H9 (cell line): ENCODE data around the gene LNP1. TPM values are rescaled to one million over a fixed set of nuclear protein-coding genes. Genes with fewer than 3 reads are reported as not detected.

Experiments used
- DNase-seq: peaks from one replicate; pipeline ENCODE4 v3.0.0-alpha.2; 2017
- H2AFZ ChIP-seq: one replicate; pipeline ENCODE4 v1.6.1; 2013; ENCODE audit warnings: mild to moderate bottlenecking, low read length, control low read depth, moderate library complexity
- H2AK5ac ChIP-seq: 2 replicates; pipeline ENCODE4 v1.6.1; 2013; ENCODE audit warnings: low read length, control low read depth, mixed read lengths; ENCODE audit not compliant: insufficient read length
- H2BK120ac ChIP-seq: one replicate; pipeline ENCODE4 v1.6.1; 2013; ENCODE audit warnings: low read depth, mild to moderate bottlenecking, low read length, control low read depth, inconsistent platforms; ENCODE audit not compliant: poor library complexity, severe bottlenecking
- H2BK12ac ChIP-seq: 2 replicates; pipeline ENCODE4 v1.6.1; 2013; ENCODE audit warnings: low read length, control low read depth, mixed read lengths, low read depth; ENCODE audit not compliant: insufficient read length
- H2BK15ac ChIP-seq: 2 replicates; pipeline ENCODE4 v1.6.1; 2013; ENCODE audit warnings: low read depth, low read length, control low read depth
- H2BK20ac ChIP-seq: one replicate; pipeline ENCODE4 v1.6.1; 2013; ENCODE audit warnings: low read depth, mild to moderate bottlenecking, low read length, control low read depth, inconsistent platforms; ENCODE audit not compliant: poor library complexity, severe bottlenecking
- H2BK5ac ChIP-seq: 2 replicates; pipeline ENCODE4 v1.6.1; 2013; ENCODE audit warnings: low read length, control low read depth, mixed read lengths; ENCODE audit not compliant: insufficient read length
- H3K14ac ChIP-seq: 2 replicates; pipeline ENCODE4 v1.6.1; 2013; ENCODE audit warnings: low read length, control low read depth; ENCODE audit not compliant: insufficient read depth
- H3K18ac ChIP-seq: 2 replicates; pipeline ENCODE4 v1.6.1; 2013; ENCODE audit warnings: low read depth, mild to moderate bottlenecking, mixed read lengths, low read length, control low read depth; ENCODE audit not compliant: insufficient read length
- H3K23ac ChIP-seq: 2 replicates; pipeline ENCODE4 v1.6.1; 2013; ENCODE audit warnings: low read length, control low read depth, mixed read lengths, low read depth; ENCODE audit not compliant: insufficient read length
- H3K23me2 ChIP-seq: 2 replicates; pipeline ENCODE4 v1.6.1; 2013; ENCODE audit warnings: low read depth, mild to moderate bottlenecking, mixed read lengths, low read length, control low read depth; ENCODE audit not compliant: insufficient read length, poor library complexity, severe bottlenecking
- H3K27ac ChIP-seq: 2 replicates; pipeline ENCODE4 v1.5.1; 2013; ENCODE audit warnings: low read length, control low read depth, mixed read lengths, low read depth; ENCODE audit not compliant: insufficient read length
- H3K27me3 ChIP-seq: 2 replicates; pipeline ENCODE4 v1.6.1; 2013; ENCODE audit warnings: low read length, control low read depth, inconsistent platforms; ENCODE audit not compliant: insufficient read depth
- H3K4ac ChIP-seq: 2 replicates; pipeline ENCODE4 v1.6.1; 2013; ENCODE audit warnings: low read depth, mild to moderate bottlenecking, control low read depth, inconsistent platforms, low read length, moderate library complexity
- H3K4me1 ChIP-seq: 2 replicates; pipeline ENCODE4 v1.6.1; 2013; ENCODE audit warnings: low read length, control low read depth, inconsistent platforms; ENCODE audit not compliant: insufficient read depth
- H3K4me2 ChIP-seq: 2 replicates; pipeline ENCODE4 v1.6.1; 2013; ENCODE audit warnings: low read length, control low read depth, mixed read lengths; ENCODE audit not compliant: insufficient read length, insufficient read depth
- H3K56ac ChIP-seq: 2 replicates; pipeline ENCODE4 v1.6.1; 2013; ENCODE audit warnings: low read depth, mild to moderate bottlenecking, mixed read lengths, low read length, control low read depth; ENCODE audit not compliant: insufficient read length
- H3K79me1 ChIP-seq: 2 replicates; pipeline ENCODE4 v1.6.1; 2013; ENCODE audit warnings: low read depth, mild to moderate bottlenecking, moderate library complexity, low read length, control low read depth, inconsistent platforms; ENCODE audit not compliant: insufficient read depth, poor library complexity, severe bottlenecking
- H3K79me2 ChIP-seq: 2 replicates; pipeline ENCODE4 v1.6.1; 2013; ENCODE audit warnings: low read length, control low read depth, inconsistent platforms; ENCODE audit not compliant: insufficient read depth
- H3K9ac ChIP-seq: 2 replicates; pipeline ENCODE4 v1.6.1; 2013; ENCODE audit warnings: low read length, control low read depth, mixed read lengths; ENCODE audit not compliant: insufficient read length; ENCODE audit errors: extremely low read depth
- H3K9me3 ChIP-seq: one replicate; pipeline ENCODE4 v1.6.1; 2013; ENCODE audit warnings: low read depth, low read length, inconsistent platforms; ENCODE audit not compliant: control insufficient read depth
- H3T11ph ChIP-seq: one replicate; pipeline ENCODE4 v1.6.1; 2013; ENCODE audit warnings: mild to moderate bottlenecking, low read length, control low read depth, inconsistent platforms
- H4K20me1 ChIP-seq: one replicate; pipeline ENCODE4 v1.6.1; 2013; ENCODE audit not compliant: control insufficient read depth, insufficient read length, insufficient read depth
- H4K5ac ChIP-seq: 2 replicates; pipeline ENCODE4 v1.6.1; 2013; ENCODE audit warnings: low read depth, mild to moderate bottlenecking, mixed read lengths, low read length, control low read depth; ENCODE audit not compliant: insufficient read length
- H4K8ac ChIP-seq: replicated peaks from 2 replicates; pipeline ENCODE4 v1.6.1; 2013; ENCODE audit warnings: low read length, control low read depth, mixed read lengths, low read depth; ENCODE audit not compliant: insufficient read length
- H4K91ac ChIP-seq: 2 replicates; pipeline ENCODE4 v1.6.1; 2013; ENCODE audit warnings: low read depth, mild to moderate bottlenecking, moderate library complexity, mixed read lengths, low read length, control low read depth; ENCODE audit not compliant: insufficient read length
- H3K27ac Mint-ChIP-seq, 3 experiments: 2 replicates in 2 of 3; 3 replicates in 1 of 3; pipeline ENCODE4 v1.8.0; 2020 to 2021; ENCODE audit warnings: mixed read lengths in 3 of 3, mild to moderate bottlenecking in 1 of 3, moderate library complexity in 1 of 3
- H3K27me3 Mint-ChIP-seq: 2 replicates; pipeline ENCODE4 v1.8.0; 2021; ENCODE audit warnings: low read depth, mild to moderate bottlenecking, moderate library complexity, mixed read lengths
- H3K36me3 Mint-ChIP-seq, 3 experiments: 2 replicates in 2 of 3; 3 replicates in 1 of 3; pipeline ENCODE4 v1.8.0; 2020 to 2021; ENCODE audit warnings: low read depth in 3 of 3, mixed read lengths in 3 of 3; ENCODE audit not compliant: insufficient read depth in 1 of 3
- H3K4me1 Mint-ChIP-seq, 2 experiments: 2 replicates each; pipeline ENCODE4 v1.8.0; 2020; ENCODE audit warnings: mixed read lengths in 2 of 2
- H3K4me3 Mint-ChIP-seq, 2 experiments: 2 replicates in 1 of 2; 3 replicates in 1 of 2; pipeline ENCODE4 v1.8.0; 2020 to 2021; ENCODE audit warnings: mild to moderate bottlenecking in 2 of 2, mixed read lengths in 2 of 2, moderate library complexity in 1 of 2
- H3K9me3 Mint-ChIP-seq, 2 experiments: 2 replicates in 1 of 2; 3 replicates in 1 of 2; pipeline ENCODE4 v1.8.0; 2020; ENCODE audit warnings: mild to moderate bottlenecking in 2 of 2, mixed read lengths in 2 of 2, moderate library complexity in 1 of 2
- CTCF ChIP-seq: fragments of 200-600 bp; sonication (generic); conservative IDR thresholded peaks from 3 replicates; pipeline ENCODE4 v1.8.0; 2021; ENCODE audit warnings: antibody characterized with exemption, mild to moderate bottlenecking
- WGBS: extraction: QIAGEN DNeasy Blood & Tissue Kit; methylation state at CpG from one replicate; pipeline ENCODE4 v1.1.7; 2013; ENCODE audit warnings: missing lambda C conversion rate, low lambda C conversion rate, mixed read lengths; ENCODE audit not compliant: insufficient read length; ENCODE audit errors: extremely low coverage; 5-methylcytosine and 5-hydroxymethylcytosine counted together
- total RNA-seq: library from RNA; stranded (reverse); gene quantifications from 2 replicates; pipeline ENCODE4 v1.2.1, GENCODE V29; 2021

The LNP1 gene
- total RNA-seq, 1 experiment from 2014 or later: 4.1 TPM

GRCh38 chr3:100395679-100396431 lies 5.5 kb upstream of the LNP1 start:
- DNase-seq: no peak
- no peak overlapping the region for H4K5ac ChIP-seq
- no peak for TF ChIP-seq CTCF
- H2AFZ ChIP-seq: no peak overlapping the region
- peaks cover 6% of the 10 kb centered on the region for H3K23me2 ChIP-seq
- no peak overlapping the region for H3K4ac ChIP-seq
- H3K27ac Mint-ChIP-seq: no peak overlapping the region; a peak in 2 of 7 replicates
- H3K27me3 ChIP-seq: no peaks in the 10 kb centered on the region
- peaks cover 20 to 26% of the 10 kb centered on the region in 2 experiments for H3K4me1 Mint-ChIP-seq
- no peak overlapping the region for H4K8ac ChIP-seq
- H3T11ph ChIP-seq: no peak overlapping the region
- H2BK20ac ChIP-seq: no peak overlapping the region
- no peak overlapping the region for H2AK5ac ChIP-seq
- no peaks in the 10 kb centered on the region for H3K9me3 ChIP-seq
- no peaks in the 10 kb centered on the region for H4K20me1 ChIP-seq
- H3K4me1 ChIP-seq: 0 out of 2 replicates have a peak, but pooled peaks cover 2% of the 10 kb centered on the region
- no peak overlapping the region for H3K18ac ChIP-seq
- H2BK120ac ChIP-seq: no peak overlapping the region
- peaks cover 2% of the 10 kb centered on the region for H3K27me3 Mint-ChIP-seq
- peaks cover 39% of the 10 kb centered on the region; the same call in 1 of the 2 replicates for H3K79me2 ChIP-seq
- no peak overlapping the region for H3K9ac ChIP-seq
- no peak overlapping the region for H3K27ac ChIP-seq
- no peak overlapping the region for H3K4me2 ChIP-seq
- H3K23ac ChIP-seq: no peak overlapping the region
- peaks cover 0 to 17% (median 4%) of the 10 kb centered on the region in 3 experiments; a peak in 4 of 7 replicates for H3K36me3 Mint-ChIP-seq
- H2BK15ac ChIP-seq: no peak overlapping the region
- no peak overlapping the region for H3K56ac ChIP-seq
- no peak overlapping the region for H2BK12ac ChIP-seq
- no peak overlapping the region for H4K91ac ChIP-seq
- H3K4me3 Mint-ChIP-seq: no peak overlapping the region
- no CpG with 5 or more reads among the region's 2 CpGs for WGBS
- no peak overlapping the region for H3K14ac ChIP-seq
- H3K9me3 Mint-ChIP-seq: no peaks in the 10 kb centered on the region
- peaks cover 3% of the 10 kb centered on the region for H3K79me1 ChIP-seq
- no peak overlapping the region for H2BK5ac ChIP-seq
